ENCODE measurements around the gene FAM177A1.
"Not testable (repeated sequence)": the region's sequence is repeated elsewhere in the genome, so short reads cannot be mapped to it uniquely, and the experiment has no call there.

FAM177A1 gene

GRCh38 chr14:35034440-35034833 lies 11.6 kb upstream of the FAM177A1 start:
- FAIRE-seq (no peak), DNase-seq (ENCODE audit: insufficient read length, low spot score) (no peak)
- TF ChIP-seq POLR2AphosphoS5 (IDR thresholded peaks at IDR 0.05; ENCODE audit: low read depth, low read length) (no peak), TAF1 (IDR thresholded peaks at IDR 0.05; ENCODE audit: low read depth, low read length) (no peak), PAX5 (IDR thresholded peaks at IDR 0.05; ENCODE audit: insufficient read depth, low read length, severe bottlenecking) (no peak), POLR2A (IDR thresholded peaks at IDR 0.05; ENCODE audit: low read depth, low read length) (no peak), SPI1 (IDR thresholded peaks at IDR 0.05; ENCODE audit: low read depth, low read length) (no peak), POU2F2 (IDR thresholded peaks at IDR 0.05; ENCODE audit: low read depth, low read length) (no peak)

- not testable (repeated sequence) for FAIRE-seq; DNase-seq (ENCODE audit: insufficient read length, low spot score)
Measured at GRCh38 chr14:35034944-35035554, 11.0 kb upstream of the FAM177A1 start.

- FAIRE-seq; DNase-seq (ENCODE audit: insufficient read length, low spot score): not testable (repeated sequence)
Measured at GRCh38 chr14:35038312-35038711, 7.8 kb upstream of the FAM177A1 start.

GRCh38 chr14:35042632-35043031 lies 3.4 kb upstream of the FAM177A1 start:
- TF ChIP-seq TAF1 (IDR thresholded peaks at IDR 0.05; ENCODE audit: low read depth, low read length) (no peak), POLR2AphosphoS5 (IDR thresholded peaks at IDR 0.05; ENCODE audit: low read depth, low read length) (no peak), PAX5 (IDR thresholded peaks at IDR 0.05; ENCODE audit: insufficient read depth, low read length, severe bottlenecking) (no peak), POU2F2 (IDR thresholded peaks at IDR 0.05; ENCODE audit: low read depth, low read length) (no peak), SPI1 (IDR thresholded peaks at IDR 0.05; ENCODE audit: low read depth, low read length) (no peak), POLR2A (IDR thresholded peaks at IDR 0.05; ENCODE audit: low read depth, low read length) (no peak)
- FAIRE-seq (no peak), DNase-seq (ENCODE audit: insufficient read length, low spot score) (no peak)

GRCh38 chr14:35043046-35043445 lies 3.0 kb upstream of the FAM177A1 start:
- FAIRE-seq (no peak), DNase-seq (ENCODE audit: insufficient read length, low spot score) (no peak)
- TF ChIP-seq PAX5 (IDR thresholded peaks at IDR 0.05; ENCODE audit: insufficient read depth, low read length, severe bottlenecking) (no peak), POU2F2 (IDR thresholded peaks at IDR 0.05; ENCODE audit: low read depth, low read length) (no peak), POLR2A (IDR thresholded peaks at IDR 0.05; ENCODE audit: low read depth, low read length) (no peak), TAF1 (IDR thresholded peaks at IDR 0.05; ENCODE audit: low read depth, low read length) (no peak), POLR2AphosphoS5 (IDR thresholded peaks at IDR 0.05; ENCODE audit: low read depth, low read length) (no peak), SPI1 (IDR thresholded peaks at IDR 0.05; ENCODE audit: low read depth, low read length) (no peak)

- TF ChIP-seq POLR2A (IDR thresholded peaks at IDR 0.05; ENCODE audit: low read depth, low read length), result no peak
- DNase-seq (ENCODE audit: insufficient read length, low spot score) (no peak), FAIRE-seq (peak; percentile 5)
Measured at GRCh38 chr14:35044939-35045797, 904 bp upstream of the FAM177A1 start.

GRCh38 chr14:35045798-35046047 lies 349 bp upstream of the FAM177A1 start:
- no peak for FAIRE-seq
- DNase-seq (ENCODE audit: insufficient read length, low spot score), result no peak
- TF ChIP-seq TAF1 (IDR thresholded peaks at IDR 0.05; ENCODE audit: low read depth, low read length), result no peak
- TF ChIP-seq POLR2AphosphoS5 (IDR thresholded peaks at IDR 0.05; ENCODE audit: low read depth, low read length), result no peak
- TF ChIP-seq SPI1 (IDR thresholded peaks at IDR 0.05; ENCODE audit: low read depth, low read length), result no peak
- TF ChIP-seq PAX5 (IDR thresholded peaks at IDR 0.05; ENCODE audit: insufficient read depth, low read length, severe bottlenecking), result no peak
- TF ChIP-seq POLR2A (IDR thresholded peaks at IDR 0.05; ENCODE audit: low read depth, low read length), result no peak
- TF ChIP-seq POU2F2 (IDR thresholded peaks at IDR 0.05; ENCODE audit: low read depth, low read length), result no peak

- no peak for FAIRE-seq
- TF ChIP-seq POU2F2 (IDR thresholded peaks at IDR 0.05; ENCODE audit: low read depth, low read length) (no peak), TAF1 (IDR thresholded peaks at IDR 0.05; ENCODE audit: low read depth, low read length) (no peak), PAX5 (IDR thresholded peaks at IDR 0.05; ENCODE audit: insufficient read depth, low read length, severe bottlenecking) (no peak), POLR2AphosphoS5 (IDR thresholded peaks at IDR 0.05; ENCODE audit: low read depth, low read length) (no peak), SPI1 (IDR thresholded peaks at IDR 0.05; ENCODE audit: low read depth, low read length) (no peak), POLR2A (IDR thresholded peaks at IDR 0.05; ENCODE audit: low read depth, low read length) (no peak)
- no peak for DNase-seq (ENCODE audit: insufficient read length, low spot score)
Measured at GRCh38 chr14:35046751-35047536, 872 bp downstream of the FAM177A1 start.

- FAIRE-seq, result no peak
- TF ChIP-seq SPI1 (IDR thresholded peaks at IDR 0.05; ENCODE audit: low read depth, low read length) (no peak), POLR2AphosphoS5 (IDR thresholded peaks at IDR 0.05; ENCODE audit: low read depth, low read length) (no peak), POLR2A (IDR thresholded peaks at IDR 0.05; ENCODE audit: low read depth, low read length) (no peak), POU2F2 (IDR thresholded peaks at IDR 0.05; ENCODE audit: low read depth, low read length) (no peak), PAX5 (IDR thresholded peaks at IDR 0.05; ENCODE audit: insufficient read depth, low read length, severe bottlenecking) (no peak), TAF1 (IDR thresholded peaks at IDR 0.05; ENCODE audit: low read depth, low read length) (no peak)
- DNase-seq (ENCODE audit: insufficient read length, low spot score), result no peak
Measured at GRCh38 chr14:35047976-35048513, 2.0 kb downstream of the FAM177A1 start.

GRCh38 chr14:35050652-35051051 lies 4.6 kb downstream of the FAM177A1 start:
- no peak for FAIRE-seq
- TF ChIP-seq PAX5 (IDR thresholded peaks at IDR 0.05; ENCODE audit: insufficient read depth, low read length, severe bottlenecking), result no peak
- TF ChIP-seq POLR2AphosphoS5 (IDR thresholded peaks at IDR 0.05; ENCODE audit: low read depth, low read length), result no peak
- no peak for TF ChIP-seq SPI1 (IDR thresholded peaks at IDR 0.05; ENCODE audit: low read depth, low read length)
- no peak for TF ChIP-seq TAF1 (IDR thresholded peaks at IDR 0.05; ENCODE audit: low read depth, low read length)
- TF ChIP-seq POLR2A (IDR thresholded peaks at IDR 0.05; ENCODE audit: low read depth, low read length), result no peak
- no peak for TF ChIP-seq POU2F2 (IDR thresholded peaks at IDR 0.05; ENCODE audit: low read depth, low read length)
- DNase-seq (ENCODE audit: insufficient read length, low spot score), result no peak
